MM.1S (cell line): ENCODE data around the gene RAB10.

Source experiments
- DNase-seq: peaks from one replicate; pipeline ENCODE4 v3.0.0-alpha.2; 2015
- H2AFZ ChIP-seq: fragments of 300-600 bp; sonication (generic); 2 replicates; pipeline ENCODE4 v1.6.0; 2016; ENCODE audit warnings: antibody characterized with exemption, low read length
- H3F3A ChIP-seq: fragments of 300-600 bp; sonication (generic); 2 replicates; pipeline ENCODE4 v1.6.1; 2016; ENCODE audit warnings: mild to moderate bottlenecking, antibody characterized with exemption, low read length, moderate library complexity, mixed read lengths; ENCODE audit not compliant: insufficient read depth
- H3K27ac ChIP-seq: fragments of 300-600 bp; sonication (generic); 2 replicates; pipeline ENCODE4 v1.5.1; 2016; ENCODE audit warnings: mild to moderate bottlenecking, low read length
- H3K27me3 ChIP-seq: fragments of 300-600 bp; sonication (generic); replicated peaks from 2 replicates; pipeline ENCODE4 v1.6.0; 2016; ENCODE audit warnings: low read length; ENCODE audit not compliant: insufficient read depth
- H3K36me3 ChIP-seq: fragments of 300-600 bp; sonication (generic); replicated peaks from 2 replicates; pipeline ENCODE4 v1.6.1; 2016; ENCODE audit warnings: mild to moderate bottlenecking, low read length, mixed read lengths; ENCODE audit not compliant: insufficient read depth
- H3K4me1 ChIP-seq: fragments of 300-600 bp; sonication (generic); 2 replicates; pipeline ENCODE4 v1.6.1; 2016; ENCODE audit warnings: low read length, mixed read lengths
- H3K4me2 ChIP-seq: fragments of 300-600 bp; sonication (generic); 2 replicates; pipeline ENCODE4 v1.6.0; 2016; ENCODE audit warnings: low read depth, low read length
- H3K4me3 ChIP-seq: fragments of 300-600 bp; sonication (generic); 2 replicates; pipeline ENCODE4 v1.5.1; 2016; ENCODE audit warnings: low read length, mixed read lengths
- H3K79me2 ChIP-seq: fragments of 300-600 bp; sonication (generic); 2 replicates; pipeline ENCODE4 v1.6.1; 2016; ENCODE audit warnings: mixed run types, low read length, mixed read lengths
- H3K9ac ChIP-seq: fragments of 300-600 bp; sonication (generic); 2 replicates; pipeline ENCODE4 v1.6.1; 2016; ENCODE audit warnings: low read length, mixed read lengths
- H3K9me2 ChIP-seq: fragments of 300-600 bp; sonication (generic); replicated peaks from 2 replicates; pipeline ENCODE4 v1.6.1; 2016; ENCODE audit warnings: mild to moderate bottlenecking, low read length, mixed read lengths; ENCODE audit not compliant: insufficient read depth
- H3K9me3 ChIP-seq: fragments of 300-600 bp; sonication (generic); replicated peaks from 2 replicates; pipeline ENCODE4 v1.6.1; 2016; ENCODE audit warnings: mild to moderate bottlenecking, low read length, mixed read lengths; ENCODE audit not compliant: insufficient read depth
- H4K20me1 ChIP-seq: fragments of 300-600 bp; sonication (generic); 2 replicates; pipeline ENCODE4 v1.6.1; 2016; ENCODE audit warnings: mild to moderate bottlenecking, low read length, moderate library complexity, mixed read lengths; ENCODE audit not compliant: insufficient read depth
- EZH2 ChIP-seq: fragments of 300-600 bp; sonication (generic); optimal IDR thresholded peaks from 2 replicates; pipeline ENCODE3; 2017; ENCODE audit warnings: low read depth, mild to moderate bottlenecking, antibody characterized with exemption, low read length, mixed read lengths
- EZH2phosphoT487 ChIP-seq: fragments of 300-600 bp; sonication (generic); IDR thresholded peaks from 2 replicates; pipeline ENCODE4 v1.6.1; 2018; ENCODE audit warnings: antibody characterized with exemption, low read length
- TF ChIP-seq, protein P1 (sequence below): fragments of 300-600 bp; sonication (generic); IDR thresholded peaks from 2 replicates; pipeline ENCODE4 v1.5.1; 2016; ENCODE audit warnings: antibody characterized with exemption, low read length, mixed read lengths

RAB10 gene

DNA sequence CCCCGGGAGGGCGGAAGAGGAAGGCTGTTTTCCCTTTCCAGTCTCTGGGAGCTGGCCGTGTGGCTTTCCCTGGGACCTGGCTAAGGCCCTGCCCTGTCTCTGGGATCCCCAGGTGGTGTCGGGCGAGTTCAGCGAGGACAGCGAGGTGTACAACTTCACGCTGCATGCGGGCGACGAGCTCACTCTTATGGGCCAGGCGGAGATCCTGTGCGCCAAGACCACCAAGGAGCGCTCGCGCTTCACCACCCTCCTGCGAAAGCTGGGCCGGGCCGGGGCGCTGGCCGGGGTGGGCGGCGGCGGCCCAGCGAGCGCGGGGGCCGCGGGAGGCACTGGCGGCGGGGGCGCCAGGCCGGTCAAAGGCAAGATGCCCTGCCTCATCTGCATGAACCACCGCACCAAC lies 150.2 kb downstream of the RAB10 start:
- no peaks in the 10 kb centered on the region for H3K36me3 ChIP-seq
- H3K9me3 ChIP-seq, result no peaks in the 10 kb centered on the region
- peak overlapping the region; percentile 63 for H3K4me3 ChIP-seq
- peaks cover 7% of the 10 kb centered on the region; the same call in 1 of the 2 replicates for H3K4me1 ChIP-seq
- H3K27ac ChIP-seq, result no peak overlapping the region
- no peak overlapping the region; the same call in 1 of the 2 replicates for H3K9ac ChIP-seq
- no peak for DNase-seq
- peaks cover 10% of the 10 kb centered on the region for H3K27me3 ChIP-seq
- H2AFZ ChIP-seq, result peak overlapping the region; percentile 97
- TF ChIP-seq EZH2, result no peak
- TF ChIP-seq, protein P1, sequence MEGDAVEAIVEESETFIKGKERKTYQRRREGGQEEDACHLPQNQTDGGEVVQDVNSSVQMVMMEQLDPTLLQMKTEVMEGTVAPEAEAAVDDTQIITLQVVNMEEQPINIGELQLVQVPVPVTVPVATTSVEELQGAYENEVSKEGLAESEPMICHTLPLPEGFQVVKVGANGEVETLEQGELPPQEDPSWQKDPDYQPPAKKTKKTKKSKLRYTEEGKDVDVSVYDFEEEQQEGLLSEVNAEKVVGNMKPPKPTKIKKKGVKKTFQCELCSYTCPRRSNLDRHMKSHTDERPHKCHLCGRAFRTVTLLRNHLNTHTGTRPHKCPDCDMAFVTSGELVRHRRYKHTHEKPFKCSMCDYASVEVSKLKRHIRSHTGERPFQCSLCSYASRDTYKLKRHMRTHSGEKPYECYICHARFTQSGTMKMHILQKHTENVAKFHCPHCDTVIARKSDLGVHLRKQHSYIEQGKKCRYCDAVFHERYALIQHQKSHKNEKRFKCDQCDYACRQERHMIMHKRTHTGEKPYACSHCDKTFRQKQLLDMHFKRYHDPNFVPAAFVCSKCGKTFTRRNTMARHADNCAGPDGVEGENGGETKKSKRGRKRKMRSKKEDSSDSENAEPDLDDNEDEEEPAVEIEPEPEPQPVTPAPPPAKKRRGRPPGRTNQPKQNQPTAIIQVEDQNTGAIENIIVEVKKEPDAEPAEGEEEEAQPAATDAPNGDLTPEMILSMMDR, result no peak
- TF ChIP-seq EZH2phosphoT487, result no peak
- peak overlapping the region; percentile 93 for H3K4me2 ChIP-seq
- H4K20me1 ChIP-seq, result no peaks in the 10 kb centered on the region
- H3K79me2 ChIP-seq, result no peaks in the 10 kb centered on the region
- no peaks in the 10 kb centered on the region for H3K9me2 ChIP-seq
- no peaks in the 10 kb centered on the region for H3F3A ChIP-seq

DNA sequence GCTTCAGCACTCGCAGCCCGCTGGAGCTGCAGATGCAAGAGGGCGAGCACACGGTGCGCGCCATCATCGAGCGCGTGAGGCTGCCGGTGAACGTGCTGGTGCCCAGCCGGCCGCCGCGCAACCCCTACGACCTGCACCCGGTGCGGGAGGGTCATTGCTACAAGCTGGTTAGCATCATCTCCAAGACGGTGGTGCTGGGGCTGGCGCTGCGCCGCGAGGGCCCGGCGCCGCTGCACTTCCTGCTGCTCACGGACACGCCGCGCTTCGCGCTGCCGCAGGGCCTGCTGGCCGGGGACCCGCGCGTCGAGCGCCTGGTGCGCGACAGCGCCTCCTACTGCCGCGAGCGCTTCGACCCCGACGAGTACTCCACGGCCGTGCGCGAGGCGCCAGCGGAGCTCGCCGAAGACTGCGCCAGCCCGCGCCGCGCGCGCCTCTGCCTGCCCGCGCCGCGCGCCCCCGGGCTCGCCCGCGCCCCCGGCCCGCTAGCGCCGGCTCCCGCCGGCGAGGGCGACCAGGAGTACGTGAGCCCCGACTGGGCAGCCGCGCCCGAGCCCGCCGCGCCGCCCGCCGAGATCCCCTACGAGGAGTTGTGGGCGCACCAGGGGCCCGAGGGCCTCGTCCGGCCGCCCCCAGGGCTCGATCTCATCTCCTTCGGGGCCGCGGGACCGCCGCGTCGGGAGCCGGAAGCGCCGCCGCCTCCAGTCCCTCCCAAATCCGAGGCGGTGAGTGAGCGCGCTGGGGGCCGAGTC lies 150.8 kb downstream of the RAB10 start:
- Histone ChIP-seq H4K20me1 (no peaks in the 10 kb centered on the region), H3K9ac (peak overlapping the region; percentile 26; the same call in 1 of the 2 replicates), H3K27ac (no peak overlapping the region), H3K4me3 (peak overlapping the region; percentile 63), H3K4me1 (0 out of 2 replicates have a peak, but pooled peaks cover 2% of the 10 kb centered on the region), H3K4me2 (peak overlapping the region; percentile 93), H3K27me3 (peaks cover 10% of the 10 kb centered on the region), H3F3A (no peaks in the 10 kb centered on the region), H2AFZ (peak overlapping the region; percentile 97), H3K9me3 (no peaks in the 10 kb centered on the region), H3K79me2 (no peaks in the 10 kb centered on the region), H3K9me2 (no peaks in the 10 kb centered on the region), H3K36me3 (no peaks in the 10 kb centered on the region)
- DNase-seq, result peak; percentile 82
- TF ChIP-seq, protein P1, result peak; percentile 48
- TF ChIP-seq EZH2 (no peak), EZH2phosphoT487 (no peak)

- no peak for TF ChIP-seq EZH2
- no peak for TF ChIP-seq EZH2phosphoT487
- H3K4me2 ChIP-seq, result peak overlapping the region; percentile 73
- H3K4me3 ChIP-seq, result peak overlapping the region; percentile 47; the same call in 1 of the 2 replicates
- H3K9ac ChIP-seq, result peak overlapping the region; percentile 26; the same call in 1 of the 2 replicates
- no peaks in the 10 kb centered on the region for H4K20me1 ChIP-seq
- H2AFZ ChIP-seq, result peak overlapping the region; percentile 80
- no peaks in the 10 kb centered on the region for H3K9me2 ChIP-seq
- H3K27me3 ChIP-seq, result peaks cover 10% of the 10 kb centered on the region
- H3K4me1 ChIP-seq, result 0 out of 2 replicates have a peak, but pooled peaks cover 2% of the 10 kb centered on the region
- no peaks in the 10 kb centered on the region for H3K79me2 ChIP-seq
- no peak for DNase-seq
- H3K9me3 ChIP-seq, result no peaks in the 10 kb centered on the region
- no peaks in the 10 kb centered on the region for H3K36me3 ChIP-seq
- H3F3A ChIP-seq, result no peaks in the 10 kb centered on the region
- H3K27ac ChIP-seq, result no peak overlapping the region
Observed at GRCh38 chr2:26185304-26185928, 151.5 kb downstream of the RAB10 start.
